IMR-90 (cell line): Measurements from ENCODE around the gene TAF1A.

Experiments used
- CEBPB ChIP-seq: IDR thresholded peaks from 2 replicates; pipeline ENCODE4 v1.6.1; 2012; ENCODE audit warnings: low read depth, low read length, improper control_type of control experiment
- FOS ChIP-seq: fragments of 150-350 bp; IDR thresholded peaks from 2 replicates; pipeline ENCODE4 v1.6.1; 2016; ENCODE audit warnings: low read depth, low read length
- MXI1 ChIP-seq: IDR thresholded peaks from 2 replicates; pipeline ENCODE4 v1.6.1; 2012; ENCODE audit warnings: low read depth, mild to moderate bottlenecking, low read length, moderate library complexity, borderline replicate concordance
- NFE2L2 ChIP-seq: fragments of 150-350 bp; IDR thresholded peaks from 2 replicates; pipeline ENCODE4 v1.6.1; 2016; ENCODE audit warnings: low read depth, mild to moderate bottlenecking, low read length
- POLR2A ChIP-seq: IDR thresholded peaks from 2 replicates; pipeline ENCODE4 v1.6.1; 2012; ENCODE audit warnings: mild to moderate bottlenecking, low read depth, low read length
- RAD21 ChIP-seq: IDR thresholded peaks from 2 replicates; pipeline ENCODE4 v1.6.1; 2012; ENCODE audit warnings: low read length, improper control_type of control experiment
- RCOR1 ChIP-seq: IDR thresholded peaks from 2 replicates; pipeline ENCODE4 v1.6.1; 2012; ENCODE audit warnings: mild to moderate bottlenecking, low read length, improper control_type of control experiment; ENCODE audit not compliant: insufficient replicate concordance
- RFX5 ChIP-seq: IDR thresholded peaks from 2 replicates; pipeline ENCODE4 v1.8.0; 2012; ENCODE audit warnings: low read depth, mild to moderate bottlenecking, low read length, moderate library complexity
- TF ChIP-seq, protein P1 (sequence below): conservative IDR thresholded peaks from 2 replicates; pipeline ENCODE4 v1.5.1; 2012; ENCODE audit warnings: mild to moderate bottlenecking, low read depth, low read length, improper control_type of control experiment
- TF ChIP-seq, protein P2 (sequence below): fragments of 150-350 bp; IDR thresholded peaks from 2 replicates; pipeline ENCODE4 v1.6.1; 2017; ENCODE audit warnings: mild to moderate bottlenecking, antibody characterized with exemption, low read length, low read depth

DNA sequence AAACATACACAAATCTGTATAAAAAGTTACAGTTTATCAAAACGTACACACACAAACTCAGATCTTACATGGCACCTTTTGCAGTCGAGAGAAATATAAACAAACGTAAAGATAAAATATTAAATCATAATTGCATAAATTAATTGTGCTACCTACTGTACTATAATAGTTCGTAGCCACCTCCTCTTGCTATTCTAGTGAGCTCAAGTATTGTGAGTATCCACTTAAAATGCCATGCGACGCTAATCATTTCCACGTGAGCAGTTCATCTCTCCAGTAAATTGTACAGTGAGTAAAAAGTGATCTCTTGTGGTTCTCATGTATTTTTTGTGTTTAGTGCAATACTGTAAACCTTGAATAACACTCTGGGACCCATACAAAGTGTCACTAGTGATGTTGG is 34.5 kb upstream of the TAF1A start:
- TF ChIP-seq RCOR1 (no peak), RAD21 (no peak), POLR2A (no peak), FOS (no peak), CEBPB (no peak), NFE2L2 (no peak), RFX5 (no peak), MXI1 (no peak)
- TF ChIP-seq, protein P1, sequence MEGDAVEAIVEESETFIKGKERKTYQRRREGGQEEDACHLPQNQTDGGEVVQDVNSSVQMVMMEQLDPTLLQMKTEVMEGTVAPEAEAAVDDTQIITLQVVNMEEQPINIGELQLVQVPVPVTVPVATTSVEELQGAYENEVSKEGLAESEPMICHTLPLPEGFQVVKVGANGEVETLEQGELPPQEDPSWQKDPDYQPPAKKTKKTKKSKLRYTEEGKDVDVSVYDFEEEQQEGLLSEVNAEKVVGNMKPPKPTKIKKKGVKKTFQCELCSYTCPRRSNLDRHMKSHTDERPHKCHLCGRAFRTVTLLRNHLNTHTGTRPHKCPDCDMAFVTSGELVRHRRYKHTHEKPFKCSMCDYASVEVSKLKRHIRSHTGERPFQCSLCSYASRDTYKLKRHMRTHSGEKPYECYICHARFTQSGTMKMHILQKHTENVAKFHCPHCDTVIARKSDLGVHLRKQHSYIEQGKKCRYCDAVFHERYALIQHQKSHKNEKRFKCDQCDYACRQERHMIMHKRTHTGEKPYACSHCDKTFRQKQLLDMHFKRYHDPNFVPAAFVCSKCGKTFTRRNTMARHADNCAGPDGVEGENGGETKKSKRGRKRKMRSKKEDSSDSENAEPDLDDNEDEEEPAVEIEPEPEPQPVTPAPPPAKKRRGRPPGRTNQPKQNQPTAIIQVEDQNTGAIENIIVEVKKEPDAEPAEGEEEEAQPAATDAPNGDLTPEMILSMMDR = no peak
- TF ChIP-seq, protein P2, sequence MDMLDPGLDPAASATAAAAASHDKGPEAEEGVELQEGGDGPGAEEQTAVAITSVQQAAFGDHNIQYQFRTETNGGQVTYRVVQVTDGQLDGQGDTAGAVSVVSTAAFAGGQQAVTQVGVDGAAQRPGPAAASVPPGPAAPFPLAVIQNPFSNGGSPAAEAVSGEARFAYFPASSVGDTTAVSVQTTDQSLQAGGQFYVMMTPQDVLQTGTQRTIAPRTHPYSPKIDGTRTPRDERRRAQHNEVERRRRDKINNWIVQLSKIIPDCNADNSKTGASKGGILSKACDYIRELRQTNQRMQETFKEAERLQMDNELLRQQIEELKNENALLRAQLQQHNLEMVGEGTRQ = no peak
